Breast epithelium (tissue), 3 donors: ENCODE data around the gene CHRM5.

Experiments
- POLR2A ChIP-seq: fragments of 450-650 bp; IDR thresholded peaks from one replicate; pipeline ENCODE4 v1.6.1; 2016; ENCODE audit warnings: antibody characterized with exemption, mild to moderate bottlenecking, moderate library complexity
- TF ChIP-seq, protein P1 (sequence below), 3 donors: fragments of 450-650 bp; IDR thresholded peaks; one replicate each; pipeline ENCODE4 v1.5.1; 2016 to 2017; ENCODE audit warnings: antibody characterized with exemption in 3 of 3, mild to moderate bottlenecking in 3 of 3, moderate library complexity in 3 of 3

DNA sequence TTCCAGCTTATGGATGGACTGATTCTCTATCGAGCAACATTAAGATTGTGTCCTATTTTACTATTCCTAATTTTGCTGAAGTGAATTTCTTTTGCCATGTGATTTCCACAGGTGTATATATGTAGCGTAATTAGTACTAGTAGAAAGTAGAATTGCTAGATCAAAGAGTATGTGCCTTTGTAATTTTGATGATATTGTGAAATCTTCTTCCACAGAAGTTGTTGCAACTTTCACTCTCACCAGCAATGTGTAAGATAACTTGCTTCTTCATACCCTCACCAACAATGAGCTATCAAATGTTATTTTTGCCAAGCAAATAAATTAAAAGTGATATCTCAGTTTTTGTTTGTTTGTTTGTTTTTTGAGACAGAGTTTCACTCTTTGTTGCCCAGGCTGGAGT is 139.0 kb downstream of the CHRM5 start:
- TF ChIP-seq, protein P1, sequence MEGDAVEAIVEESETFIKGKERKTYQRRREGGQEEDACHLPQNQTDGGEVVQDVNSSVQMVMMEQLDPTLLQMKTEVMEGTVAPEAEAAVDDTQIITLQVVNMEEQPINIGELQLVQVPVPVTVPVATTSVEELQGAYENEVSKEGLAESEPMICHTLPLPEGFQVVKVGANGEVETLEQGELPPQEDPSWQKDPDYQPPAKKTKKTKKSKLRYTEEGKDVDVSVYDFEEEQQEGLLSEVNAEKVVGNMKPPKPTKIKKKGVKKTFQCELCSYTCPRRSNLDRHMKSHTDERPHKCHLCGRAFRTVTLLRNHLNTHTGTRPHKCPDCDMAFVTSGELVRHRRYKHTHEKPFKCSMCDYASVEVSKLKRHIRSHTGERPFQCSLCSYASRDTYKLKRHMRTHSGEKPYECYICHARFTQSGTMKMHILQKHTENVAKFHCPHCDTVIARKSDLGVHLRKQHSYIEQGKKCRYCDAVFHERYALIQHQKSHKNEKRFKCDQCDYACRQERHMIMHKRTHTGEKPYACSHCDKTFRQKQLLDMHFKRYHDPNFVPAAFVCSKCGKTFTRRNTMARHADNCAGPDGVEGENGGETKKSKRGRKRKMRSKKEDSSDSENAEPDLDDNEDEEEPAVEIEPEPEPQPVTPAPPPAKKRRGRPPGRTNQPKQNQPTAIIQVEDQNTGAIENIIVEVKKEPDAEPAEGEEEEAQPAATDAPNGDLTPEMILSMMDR (IDR thresholded peaks at IDR 0.05) = no peak
- TF ChIP-seq POLR2A = no peak
